ENCODE measurements around the gene UBE2G2. TPM values are rescaled to one million over a fixed set of nuclear protein-coding genes. Genes with fewer than 3 reads are reported as not detected.
A peak's percentile ranks its signal among the peaks of the same experiment; 100 is the strongest.

Gene UBE2G2, protein sequence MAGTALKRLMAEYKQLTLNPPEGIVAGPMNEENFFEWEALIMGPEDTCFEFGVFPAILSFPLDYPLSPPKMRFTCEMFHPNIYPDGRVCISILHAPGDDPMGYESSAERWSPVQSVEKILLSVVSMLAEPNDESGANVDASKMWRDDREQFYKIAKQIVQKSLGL
- polyA plus RNA-seq (2012; ENCODE audit: insufficient read length, low read depth), result 122 TPM

GRCh38 chr21:44801468-44802395, at the start of gene UBE2G2:
UBE2G2 (minus strand) TSS chr21:44801820; CDS start chr21:44801748, 72 bp downstream.
- TF ChIP-seq SIN3A (IDR thresholded peaks at IDR 0.05; ENCODE audit: borderline replicate concordance, insufficient read depth, low read length) (0 out of 2 replicates have a peak, but pooled peaks have one; percentile 54), POLR2AphosphoS5 (IDR thresholded peaks at IDR 0.05; ENCODE audit: low read depth, low read length) (peak; percentile 86), TAF1 (IDR thresholded peaks at IDR 0.05; ENCODE audit: borderline replicate concordance, insufficient read depth, low read length) (peak; percentile 92), FOXP2 (optimal IDR thresholded peaks at IDR 0.05; ENCODE audit: borderline replicate concordance, extremely low read depth, extremely low read length, insufficient read depth) (peak; percentile 96), REST (IDR thresholded peaks at IDR 0.05; ENCODE audit: insufficient read depth in 1 of 2, low read depth in 2 of 2, low read length in 2 of 2) (peak; percentile 43 to 66; a peak in 1 of 4 replicates)

GRCh38 chr21:44850905-44851657, 49.5 kb upstream of the UBE2G2 start:
- TF ChIP-seq TAF1 (IDR thresholded peaks at IDR 0.05; ENCODE audit: borderline replicate concordance, insufficient read depth, low read length) (no peak), SIN3A (IDR thresholded peaks at IDR 0.05; ENCODE audit: borderline replicate concordance, insufficient read depth, low read length) (no peak), FOXP2 (optimal IDR thresholded peaks at IDR 0.05; ENCODE audit: borderline replicate concordance, extremely low read depth, extremely low read length, insufficient read depth) (no peak), REST (IDR thresholded peaks at IDR 0.05; ENCODE audit: insufficient read depth in 1 of 2, low read depth in 2 of 2, low read length in 2 of 2) (0 out of 4 replicates have a peak, but pooled peaks of 1 of the 2 experiments have one; percentile 19), POLR2AphosphoS5 (IDR thresholded peaks at IDR 0.05; ENCODE audit: low read depth, low read length) (no peak)

DNA sequence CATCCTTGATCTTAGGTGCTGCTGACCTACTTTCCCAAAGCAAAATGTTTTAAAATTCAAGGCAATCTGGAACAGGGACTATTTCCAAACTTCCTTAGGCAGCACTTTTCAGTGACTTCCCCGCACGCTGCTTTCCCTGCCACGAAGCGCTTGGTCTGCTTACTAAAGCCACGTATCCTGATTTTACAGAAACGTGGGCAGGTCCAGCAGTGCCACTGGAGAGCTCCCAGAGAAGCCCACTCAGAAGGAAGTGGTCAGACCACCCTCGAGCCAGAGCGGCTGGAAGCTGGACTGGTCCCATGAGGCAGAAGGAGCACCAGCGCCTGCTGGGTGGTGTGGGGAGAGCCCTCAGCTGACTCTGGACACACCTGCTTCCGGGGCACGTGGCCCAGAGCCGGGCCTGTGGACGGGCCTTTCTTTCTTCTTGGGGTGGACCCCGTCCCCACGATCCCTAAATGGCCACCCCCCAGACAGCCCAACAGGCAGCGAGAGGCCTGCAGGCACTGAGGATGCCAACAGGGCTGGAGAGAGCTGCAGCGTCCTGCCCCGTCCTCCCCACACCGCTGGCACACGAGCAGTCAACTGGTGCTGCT, 48.7 kb upstream of the UBE2G2 start:
- TF ChIP-seq SIN3A (IDR thresholded peaks at IDR 0.05; ENCODE audit: borderline replicate concordance, insufficient read depth, low read length) (no peak), FOXP2 (optimal IDR thresholded peaks at IDR 0.05; ENCODE audit: borderline replicate concordance, extremely low read depth, extremely low read length, insufficient read depth) (no peak), REST (IDR thresholded peaks at IDR 0.05; ENCODE audit: insufficient read depth in 1 of 2, low read depth in 2 of 2, low read length in 2 of 2) (no peak), POLR2AphosphoS5 (IDR thresholded peaks at IDR 0.05; ENCODE audit: low read depth, low read length) (no peak), TAF1 (IDR thresholded peaks at IDR 0.05; ENCODE audit: borderline replicate concordance, insufficient read depth, low read length) (no peak)

GRCh38 chr21:44849616-44850130, 48.1 kb upstream of the UBE2G2 start:
- TF ChIP-seq SIN3A (IDR thresholded peaks at IDR 0.05; ENCODE audit: borderline replicate concordance, insufficient read depth, low read length) (no peak), TAF1 (IDR thresholded peaks at IDR 0.05; ENCODE audit: borderline replicate concordance, insufficient read depth, low read length) (no peak), FOXP2 (optimal IDR thresholded peaks at IDR 0.05; ENCODE audit: borderline replicate concordance, extremely low read depth, extremely low read length, insufficient read depth) (no peak), POLR2AphosphoS5 (IDR thresholded peaks at IDR 0.05; ENCODE audit: low read depth, low read length) (no peak)
